Measurements from ENCODE around the gene PATJ.

Gene PATJ

GRCh38 chr1:62057230-62057629 lies 314.9 kb downstream of the PATJ start:
- no peak for DNase-seq

GRCh38 chr1:62057641-62058290 lies 315.5 kb downstream of the PATJ start:
- no peak for DNase-seq

GRCh38 chr1:62058956-62059355 lies 316.7 kb downstream of the PATJ start:
- no peak for DNase-seq

- DNase-seq = no peak
These were observed 319.8 kb downstream of the PATJ start for GRCh38 chr1:62062087-62062486.

GRCh38 chr1:62064829-62065407 lies 322.6 kb downstream of the PATJ start:
- DNase-seq = no peak

GRCh38 chr1:62066713-62067112 lies 324.4 kb downstream of the PATJ start:
- DNase-seq = no peak

GRCh38 chr1:62068416-62068843 lies 326.1 kb downstream of the PATJ start:
- no peak for DNase-seq

- no peak for DNase-seq
These were observed 326.7 kb downstream of the PATJ start for GRCh38 chr1:62068978-62069377.

GRCh38 chr1:62070384-62071011 lies 328.2 kb downstream of the PATJ start:
- peak; percentile 36 for DNase-seq

- DNase-seq = no peak
These were observed 329.4 kb downstream of the PATJ start for GRCh38 chr1:62071695-62072094.

- peak; percentile 39 for DNase-seq
These were observed 334.0 kb downstream of the PATJ start for GRCh38 chr1:62076286-62076685.

GRCh38 chr1:62077821-62078220 lies 335.5 kb downstream of the PATJ start:
- DNase-seq = no peak

- DNase-seq = peak; percentile 75
These were observed 340.4 kb downstream of the PATJ start for GRCh38 chr1:62082456-62083363.

GRCh38 chr1:62084310-62084890 lies 342.1 kb downstream of the PATJ start:
- peak; percentile 47 for DNase-seq

GRCh38 chr1:62088439-62088838 lies 346.2 kb downstream of the PATJ start:
- no peak for DNase-seq

GRCh38 chr1:62089570-62089969 lies 347.3 kb downstream of the PATJ start:
- DNase-seq = no peak

- no peak for DNase-seq
These were observed 347.7 kb downstream of the PATJ start for GRCh38 chr1:62090016-62090415.

- no peak for DNase-seq
These were observed 349.8 kb downstream of the PATJ start for GRCh38 chr1:62092110-62092509.

- no peak for DNase-seq
These were observed 351.0 kb downstream of the PATJ start for GRCh38 chr1:62093261-62093660.

GRCh38 chr1:62097464-62097863 lies 355.2 kb downstream of the PATJ start:
- DNase-seq = no peak

- DNase-seq = no peak
These were observed 358.2 kb downstream of the PATJ start for GRCh38 chr1:62100442-62100841.

- no peak for DNase-seq
These were observed 361.6 kb downstream of the PATJ start for GRCh38 chr1:62103846-62104245.

GRCh38 chr1:62107923-62108322 lies 365.6 kb downstream of the PATJ start:
- DNase-seq = no peak

Data from hematopoietic multipotent progenitor cell treated with erythropoietin and hydrocortisone succinate and interleukin-3 and kit ligand, for 6 days (in vitro differentiated cells).